Activated T-helper 17 cell treated with anti-CD3 and anti-CD28 coated beads, Interleukin-2, amount 50 U/mL, for 72 hours (primary cell): ENCODE results near the gene MTG2. TPM values are rescaled to one million over a fixed set of nuclear protein-coding genes. Genes with fewer than 3 reads are reported as not detected.
A peak's percentile ranks its signal among the peaks of the same experiment; 100 is the strongest.
"Not testable (repeated sequence)": the region's sequence is repeated elsewhere in the genome, so short reads cannot be mapped to it uniquely, and the experiment has no call there.

Source experiments
- ATAC-seq: fragments of 150-1000 bp; cut with Tn5 transposase; replicated peaks from 2 replicates; pipeline ENCODE4 v1.10.0; 2021; ENCODE audit warnings: mild to moderate bottlenecking, moderate library complexity
- H3K27ac Mint-ChIP-seq: one replicate; pipeline ENCODE4 v1.8.0; 2022; ENCODE audit warnings: mixed read lengths
- H3K27me3 Mint-ChIP-seq: one replicate; pipeline ENCODE4 v1.8.0; 2022; ENCODE audit warnings: mixed read lengths
- H3K36me3 Mint-ChIP-seq: one replicate; pipeline ENCODE4 v1.8.0; 2022; ENCODE audit warnings: low read depth, mild to moderate bottlenecking, mixed read lengths
- H3K4me1 Mint-ChIP-seq: one replicate; pipeline ENCODE4 v1.8.0; 2022; ENCODE audit warnings: mixed read lengths
- H3K4me3 Mint-ChIP-seq: one replicate; pipeline ENCODE4 v1.8.0; 2022; ENCODE audit warnings: mild to moderate bottlenecking, mixed read lengths
- H3K9me3 Mint-ChIP-seq: one replicate; pipeline ENCODE4 v1.8.0; 2022; ENCODE audit warnings: mixed read lengths
- total RNA-seq, 2 donors: library from RNA; stranded (reverse); gene quantifications; one replicate each; pipeline ENCODE4 v1.2.3, GENCODE V29; 2022

The MTG2 gene
- total RNA-seq, 2 donors from 2014 or later: 19.7 to 40.2 TPM

GRCh38 chr20:62141397-62142251, 41.2 kb upstream of the MTG2 start:
- Mint-ChIP-seq H3K4me1 (peaks cover 30% of the 10 kb centered on the region), H3K36me3 (peaks cover 58% of the 10 kb centered on the region)

GRCh38 chr20:62142252-62143080, 40.4 kb upstream of the MTG2 start:
- Mint-ChIP-seq H3K4me1 (peaks cover 29% of the 10 kb centered on the region), H3K4me3 (peak overlapping the region; percentile 92), H3K9me3 (no peaks in the 10 kb centered on the region), H3K36me3 (peaks cover 50% of the 10 kb centered on the region), H3K27ac (peak overlapping the region; percentile 92), H3K27me3 (no peaks in the 10 kb centered on the region)
- peak; percentile 6 for ATAC-seq

More at GRCh38 chr20:62141397-62142251, 41.2 kb upstream of the MTG2 start:
- Mint-ChIP-seq H3K4me3 (peak overlapping the region; percentile 92), H3K27me3 (no peaks in the 10 kb centered on the region), H3K27ac (peak overlapping the region; percentile 92), H3K9me3 (no peaks in the 10 kb centered on the region)
- ATAC-seq: peak; percentile 41

- Mint-ChIP-seq H3K4me1 (peaks cover 21% of the 10 kb centered on the region), H3K9me3 (no peaks in the 10 kb centered on the region), H3K4me3 (peak within 1 kb of the TSS; percentile 92), H3K27ac (peak within 1 kb of the TSS; percentile 92), H3K36me3 (peaks cover 41% of the 10 kb centered on the region), H3K27me3 (no peaks in the 10 kb centered on the region)
- ATAC-seq: peak; percentile 87
Observed at GRCh38 chr20:62143081-62143956, 39.5 kb upstream of the MTG2 start, which contains the start of the genes PSMA7 and SS18L1. Gene PSMA7, minus strand, starts transcription at chr20:62143394. Its CDS starts 91 bp downstream, at chr20:62143303. Gene SS18L1, plus strand, starts transcription at chr20:62143769. Its CDS starts 52 bp downstream, at chr20:62143821.

- Mint-ChIP-seq H3K4me3 (peak overlapping the region; percentile 79), H3K36me3 (peaks cover 32% of the 10 kb centered on the region), H3K9me3 (no peaks in the 10 kb centered on the region), H3K27me3 (no peaks in the 10 kb centered on the region), H3K27ac (peak overlapping the region; percentile 59), H3K4me1 (peaks cover 21% of the 10 kb centered on the region)
- ATAC-seq: peak; percentile 25
Observed at GRCh38 chr20:62143957-62144825, 38.6 kb upstream of the MTG2 start.

- Mint-ChIP-seq H3K27me3 (no peaks in the 10 kb centered on the region), H3K4me3 (peak overlapping the region; percentile 79)
Observed at GRCh38 chr20:62145688-62146018, 37.2 kb upstream of the MTG2 start.

GRCh38 chr20:62146019-62146755, 36.6 kb upstream of the MTG2 start:
- Mint-ChIP-seq H3K4me3 (no peak overlapping the region), H3K27ac (no peak overlapping the region)

More at GRCh38 chr20:62145688-62146018, 37.2 kb upstream of the MTG2 start:
- Mint-ChIP-seq H3K9me3 (no peaks in the 10 kb centered on the region), H3K27ac (no peak overlapping the region), H3K36me3 (peaks cover 18% of the 10 kb centered on the region), H3K4me1 (peaks cover 25% of the 10 kb centered on the region)
- ATAC-seq: no peak

GRCh38 chr20:62147125-62147524, 35.7 kb upstream of the MTG2 start:
- Mint-ChIP-seq H3K4me1 (peaks cover 12% of the 10 kb centered on the region), H3K27ac (no peak overlapping the region), H3K4me3 (no peak overlapping the region), H3K27me3 (no peaks in the 10 kb centered on the region), H3K9me3 (no peaks in the 10 kb centered on the region), H3K36me3 (peaks cover 3% of the 10 kb centered on the region)
- no peak for ATAC-seq

More at GRCh38 chr20:62146019-62146755, 36.6 kb upstream of the MTG2 start:
- Mint-ChIP-seq H3K27me3 (no peaks in the 10 kb centered on the region), H3K36me3 (peaks cover 13% of the 10 kb centered on the region), H3K4me1 (peaks cover 21% of the 10 kb centered on the region), H3K9me3 (no peaks in the 10 kb centered on the region)
- ATAC-seq: no peak

GRCh38 chr20:62147528-62147927, 35.3 kb upstream of the MTG2 start:
- ATAC-seq: no peak
- Mint-ChIP-seq H3K9me3 (no peaks in the 10 kb centered on the region), H3K4me1 (peaks cover 12% of the 10 kb centered on the region), H3K27me3 (no peaks in the 10 kb centered on the region), H3K27ac (no peak overlapping the region), H3K4me3 (no peak overlapping the region), H3K36me3 (peaks cover 2% of the 10 kb centered on the region)

GRCh38 chr20:62148383-62148782, 34.4 kb upstream of the MTG2 start:
- H3K27me3 Mint-ChIP-seq, H3K27ac Mint-ChIP-seq, H3K36me3 Mint-ChIP-seq, ATAC-seq, H3K9me3 Mint-ChIP-seq, H3K4me3 Mint-ChIP-seq: not testable (repeated sequence)
- H3K4me1 Mint-ChIP-seq: peaks cover 12% of the 10 kb centered on the region

- no peak overlapping the region for H3K4me3 Mint-ChIP-seq
- peaks cover 16% of the 10 kb centered on the region for H3K4me1 Mint-ChIP-seq
- peaks cover 13% of the 10 kb centered on the region for H3K36me3 Mint-ChIP-seq
- H3K9me3 Mint-ChIP-seq: no peaks in the 10 kb centered on the region
- no peak for ATAC-seq
- H3K27ac Mint-ChIP-seq: no peak overlapping the region
- H3K27me3 Mint-ChIP-seq: no peaks in the 10 kb centered on the region
Observed at GRCh38 chr20:62148908-62149314, 33.9 kb upstream of the MTG2 start.

- no peak overlapping the region for H3K4me3 Mint-ChIP-seq
- no peaks in the 10 kb centered on the region for H3K27me3 Mint-ChIP-seq
- peaks cover 17% of the 10 kb centered on the region for H3K4me1 Mint-ChIP-seq
- ATAC-seq: no peak
- no peak overlapping the region for H3K27ac Mint-ChIP-seq
- peaks cover 21% of the 10 kb centered on the region for H3K36me3 Mint-ChIP-seq
- no peaks in the 10 kb centered on the region for H3K9me3 Mint-ChIP-seq
Observed at GRCh38 chr20:62149532-62150309, 33.1 kb upstream of the MTG2 start.

GRCh38 chr20:62150310-62150575, 32.6 kb upstream of the MTG2 start:
- ATAC-seq: no peak
- H3K27ac Mint-ChIP-seq: no peak overlapping the region
- H3K4me1 Mint-ChIP-seq: peaks cover 16% of the 10 kb centered on the region
- H3K27me3 Mint-ChIP-seq: no peaks in the 10 kb centered on the region
- no peaks in the 10 kb centered on the region for H3K9me3 Mint-ChIP-seq
- no peak overlapping the region for H3K4me3 Mint-ChIP-seq
- peaks cover 26% of the 10 kb centered on the region for H3K36me3 Mint-ChIP-seq
